ENCODE data around the gene MYO1H.

Gene MYO1H

GRCh38 chr12:109475121-109475520, 127.4 kb downstream of the MYO1H start:
- FAIRE-seq = no peak

- no peak for FAIRE-seq
Measured at GRCh38 chr12:109475993-109476806, 128.5 kb downstream of the MYO1H start.

GRCh38 chr12:109476807-109477184, 129.1 kb downstream of the MYO1H start:
- no peak for FAIRE-seq

- FAIRE-seq = no peak
Measured at GRCh38 chr12:109477185-109477962, 129.7 kb downstream of the MYO1H start, which contains the start of the genes KCTD10 and UBE3B. KCTD10 (minus strand) TSS chr12:109477300; CDS start chr12:109477262, 38 bp downstream. UBE3B (plus strand) TSS chr12:109477634; CDS start chr12:109483552, 5,918 bp downstream.

- no peak for FAIRE-seq
Measured at GRCh38 chr12:109477963-109478315, 130.2 kb downstream of the MYO1H start.

- no peak for FAIRE-seq
Measured at GRCh38 chr12:109479761-109480160, 132.1 kb downstream of the MYO1H start.

- no peak for FAIRE-seq
Measured at GRCh38 chr12:109480356-109480755, 132.7 kb downstream of the MYO1H start.

GRCh38 chr12:109481863-109482262, 134.2 kb downstream of the MYO1H start:
- FAIRE-seq = no peak

GRCh38 chr12:109482491-109482890, 134.8 kb downstream of the MYO1H start:
- FAIRE-seq = no peak

- FAIRE-seq = no peak
Measured at GRCh38 chr12:109482894-109483293, 135.2 kb downstream of the MYO1H start.

GRCh38 chr12:109483346-109483745, 135.6 kb downstream of the MYO1H start:
- no peak for FAIRE-seq

GRCh38 chr12:109485201-109485600, 137.5 kb downstream of the MYO1H start:
- no peak for FAIRE-seq

GRCh38 chr12:109487181-109488050, 139.7 kb downstream of the MYO1H start:
- no peak for FAIRE-seq

GRCh38 chr12:109488051-109488665, 140.5 kb downstream of the MYO1H start:
- no peak for FAIRE-seq

- FAIRE-seq = no peak
Measured at GRCh38 chr12:109489016-109489954, 141.6 kb downstream of the MYO1H start.

- FAIRE-seq = no peak
Measured at GRCh38 chr12:109489955-109490565, 142.4 kb downstream of the MYO1H start.

- no peak for FAIRE-seq
Measured at GRCh38 chr12:109491671-109492070, 144.0 kb downstream of the MYO1H start.

- FAIRE-seq = no peak
Measured at GRCh38 chr12:109492371-109492770, 144.7 kb downstream of the MYO1H start.

- FAIRE-seq = no peak
Measured at GRCh38 chr12:109493090-109493489, 145.4 kb downstream of the MYO1H start.

GRCh38 chr12:109493938-109494337, 146.2 kb downstream of the MYO1H start:
- FAIRE-seq = no peak

All from endometrium (tissue), 2 donors.